Erythroblast (primary cell): ENCODE data around the gene TAS1R1.

Experiments
- GATA1 ChIP-seq: IDR thresholded peaks from 2 replicates; pipeline ENCODE4 v1.6.1; 2011; ENCODE audit warnings: low read depth, mild to moderate bottlenecking, control low read depth, low read length, moderate library complexity
- POLR2A ChIP-seq: IDR thresholded peaks from 2 replicates; pipeline ENCODE4 v1.6.1; 2011; ENCODE audit warnings: mild to moderate bottlenecking, low read length

GRCh38 chr1:6545276-6546112 lies 9.6 kb upstream of the TAS1R1 start:
- TF ChIP-seq POLR2A (no peak), GATA1 (no peak)
